Measurements from ENCODE around the gene NR1H4. TPM values are rescaled to one million over a fixed set of nuclear protein-coding genes. Genes with fewer than 3 reads are reported as not detected.

NR1H4 gene
- total RNA-seq, 1 experiment from 2014 or later, result not detected

- intact Hi-C loops (cut with micrococcal nuclease; ENCODE audit: unreplicated experiment), result loop anchor here (5.0 kb wide), 1 partner anchor 437 kb away; no protein-coding TSS in a partner anchor
- no peaks in the 10 kb centered on the region for H3K27me3 Mint-ChIP-seq (ENCODE audit: insufficient read depth, unreplicated experiment)
- no peaks in the 10 kb centered on the region for H3K9me3 Mint-ChIP-seq (ENCODE audit: unreplicated experiment)
- H3K27ac Mint-ChIP-seq (ENCODE audit: unreplicated experiment), result peak overlapping the region; percentile 97
- Histone ChIP-seq H3K9me3 (no peaks in the 10 kb centered on the region), H3K4me3 (ENCODE audit: low read depth, low read length) (peak overlapping the region; percentile 73), H3K4me1 (no peaks in the 10 kb centered on the region), H3K36me3 (ENCODE audit: control insufficient read depth, insufficient read depth, low read length) (no peaks in the 10 kb centered on the region), H3K27me3 (replicated peaks; ENCODE audit: control insufficient read depth, insufficient read depth, low read length) (no peaks in the 10 kb centered on the region; the same call in 1 of the 2 replicates)
- peaks cover 5% of the 10 kb centered on the region for H3K4me1 Mint-ChIP-seq (ENCODE audit: low read depth, unreplicated experiment)
- POLR2A ChIA-PET, result interaction anchor here (0.6 kb wide), 2 partner anchors 447 to 1575 kb away, joined by 4 to 6 read pairs; no protein-coding TSS in a partner anchor
- TF ChIP-seq, protein P1, sequence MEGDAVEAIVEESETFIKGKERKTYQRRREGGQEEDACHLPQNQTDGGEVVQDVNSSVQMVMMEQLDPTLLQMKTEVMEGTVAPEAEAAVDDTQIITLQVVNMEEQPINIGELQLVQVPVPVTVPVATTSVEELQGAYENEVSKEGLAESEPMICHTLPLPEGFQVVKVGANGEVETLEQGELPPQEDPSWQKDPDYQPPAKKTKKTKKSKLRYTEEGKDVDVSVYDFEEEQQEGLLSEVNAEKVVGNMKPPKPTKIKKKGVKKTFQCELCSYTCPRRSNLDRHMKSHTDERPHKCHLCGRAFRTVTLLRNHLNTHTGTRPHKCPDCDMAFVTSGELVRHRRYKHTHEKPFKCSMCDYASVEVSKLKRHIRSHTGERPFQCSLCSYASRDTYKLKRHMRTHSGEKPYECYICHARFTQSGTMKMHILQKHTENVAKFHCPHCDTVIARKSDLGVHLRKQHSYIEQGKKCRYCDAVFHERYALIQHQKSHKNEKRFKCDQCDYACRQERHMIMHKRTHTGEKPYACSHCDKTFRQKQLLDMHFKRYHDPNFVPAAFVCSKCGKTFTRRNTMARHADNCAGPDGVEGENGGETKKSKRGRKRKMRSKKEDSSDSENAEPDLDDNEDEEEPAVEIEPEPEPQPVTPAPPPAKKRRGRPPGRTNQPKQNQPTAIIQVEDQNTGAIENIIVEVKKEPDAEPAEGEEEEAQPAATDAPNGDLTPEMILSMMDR (IDR thresholded peaks at IDR 0.05; ENCODE audit: insufficient read depth in 1 of 2, low read depth in 1 of 2, low read length in 1 of 2, severe bottlenecking in 1 of 2, unreplicated experiment in 1 of 2), result no peak
- H3K36me3 Mint-ChIP-seq (ENCODE audit: insufficient read depth, unreplicated experiment), result peaks cover 11% of the 10 kb centered on the region
- TSS peak; percentile 55 for BruUV-seq (replicated peaks)
- CTCF ChIA-PET, result no interaction called here
- DNase-seq, result peak in 1 of 2 experiments; percentile 7
- peak overlapping the region; percentile 93 for H3K4me3 Mint-ChIP-seq (ENCODE audit: unreplicated experiment)
Measured at GRCh38 chr12:100574187-100575074, 100.8 kb downstream of the NR1H4 start.

GRCh38 chr12:100576331-100577036, 102.8 kb downstream of the NR1H4 start:
- Mint-ChIP-seq H3K27me3 (ENCODE audit: insufficient read depth, unreplicated experiment) (no peaks in the 10 kb centered on the region), H3K4me1 (ENCODE audit: low read depth, unreplicated experiment) (peaks cover 5% of the 10 kb centered on the region), H3K27ac (ENCODE audit: unreplicated experiment) (no peak overlapping the region), H3K9me3 (ENCODE audit: unreplicated experiment) (no peaks in the 10 kb centered on the region), H3K36me3 (ENCODE audit: insufficient read depth, unreplicated experiment) (peaks cover 11% of the 10 kb centered on the region), H3K4me3 (ENCODE audit: unreplicated experiment) (no peak overlapping the region)
- POLR2A ChIA-PET, result no interaction called here
- H3K36me3 ChIP-seq (ENCODE audit: control insufficient read depth, insufficient read depth, low read length), result no peaks in the 10 kb centered on the region
- intact Hi-C loops (cut with micrococcal nuclease; ENCODE audit: unreplicated experiment), result no loop called here
- no TSS peak for BruUV-seq (replicated peaks)
- no peaks in the 10 kb centered on the region for H3K9me3 ChIP-seq
- H3K4me1 ChIP-seq, result no peaks in the 10 kb centered on the region
- CTCF ChIA-PET, result no interaction called here
- TF ChIP-seq, protein P1 (IDR thresholded peaks at IDR 0.05; ENCODE audit: insufficient read depth in 1 of 2, low read depth in 1 of 2, low read length in 1 of 2, severe bottlenecking in 1 of 2, unreplicated experiment in 1 of 2), result no peak
- DNase-seq, result no peak
- no peaks in the 10 kb centered on the region for H3K27me3 ChIP-seq (replicated peaks; ENCODE audit: control insufficient read depth, insufficient read depth, low read length)
- H3K4me3 ChIP-seq (ENCODE audit: low read depth, low read length), result no peak overlapping the region

- H3K4me1 Mint-ChIP-seq (ENCODE audit: low read depth, unreplicated experiment), result peaks cover 5% of the 10 kb centered on the region
- intact Hi-C loops (cut with micrococcal nuclease; ENCODE audit: unreplicated experiment), result no loop called here
- ChIA-PET POLR2A (no interaction called here), CTCF (no interaction called here)
- Histone ChIP-seq H3K27me3 (replicated peaks; ENCODE audit: control insufficient read depth, insufficient read depth, low read length) (no peaks in the 10 kb centered on the region), H3K4me1 (no peaks in the 10 kb centered on the region), H3K4me3 (ENCODE audit: low read depth, low read length) (no peak overlapping the region), H3K9me3 (no peaks in the 10 kb centered on the region), H3K36me3 (ENCODE audit: control insufficient read depth, insufficient read depth, low read length) (no peaks in the 10 kb centered on the region)
- DNase-seq, result no peak
- TF ChIP-seq, protein P1 (IDR thresholded peaks at IDR 0.05; ENCODE audit: insufficient read depth in 1 of 2, low read depth in 1 of 2, low read length in 1 of 2, severe bottlenecking in 1 of 2, unreplicated experiment in 1 of 2), result no peak
- no TSS peak for BruUV-seq (replicated peaks)
- no peak overlapping the region for H3K27ac Mint-ChIP-seq (ENCODE audit: unreplicated experiment)
- no peaks in the 10 kb centered on the region for H3K27me3 Mint-ChIP-seq (ENCODE audit: insufficient read depth, unreplicated experiment)
- H3K9me3 Mint-ChIP-seq (ENCODE audit: unreplicated experiment), result peaks cover 17% of the 10 kb centered on the region
- H3K4me3 Mint-ChIP-seq (ENCODE audit: unreplicated experiment), result no peak overlapping the region
- H3K36me3 Mint-ChIP-seq (ENCODE audit: insufficient read depth, unreplicated experiment), result peaks cover 11% of the 10 kb centered on the region
Measured at GRCh38 chr12:100578923-100579322, 105.3 kb downstream of the NR1H4 start.

Measured in Caco-2 (cell line).